Lung (tissue), 12 donors: Measurements from ENCODE around the gene SLC25A29. TPM values are rescaled to one million over a fixed set of nuclear protein-coding genes. Genes with fewer than 3 reads are reported as not detected.
"Not testable (repeated sequence)": the region's sequence is repeated elsewhere in the genome, so short reads cannot be mapped to it uniquely, and the experiment has no call there.

Source experiments
- ATAC-seq: fragments of 200-7000 bp; cut with Tn5 transposase; one replicate; pipeline ENCODE4 v1.9.1; 2020; ENCODE audit warnings: moderate number of reproducible peaks; ENCODE audit not compliant: insufficient read depth, low FRiP score
- DNase-seq, 3 donors: peaks; one replicate each; pipeline ENCODE4 v3.0.0-alpha.2; 2013 to 2017
- H3K27ac ChIP-seq, 2 donors: one replicate each; pipeline ENCODE4 v1.5.1; 2013; ENCODE audit warnings: mild to moderate bottlenecking in 2 of 2, moderate library complexity in 2 of 2, control low read depth in 1 of 2, inconsistent platforms in 1 of 2, low read depth in 1 of 2, low read length in 1 of 2
- H3K27me3 ChIP-seq, 3 donors: one replicate each; pipeline ENCODE4 v1.5.1; 2013; ENCODE audit warnings: low read length in 2 of 3; ENCODE audit not compliant: control insufficient read depth in 3 of 3, insufficient read depth in 3 of 3
- H3K36me3 ChIP-seq, 4 donors: one replicate each; pipeline ENCODE4 v1.5.1; 2013; ENCODE audit warnings: low read length in 4 of 4, mild to moderate bottlenecking in 1 of 4, moderate library complexity in 1 of 4; ENCODE audit not compliant: control insufficient read depth in 4 of 4, insufficient read depth in 4 of 4
- H3K4me1 ChIP-seq, 5 donors: one replicate each; pipeline ENCODE4 v1.5.1; 2013; ENCODE audit warnings: low read length in 5 of 5, mild to moderate bottlenecking in 2 of 5, moderate library complexity in 1 of 5; ENCODE audit not compliant: control insufficient read depth in 5 of 5, insufficient read depth in 5 of 5
- H3K4me3 ChIP-seq: one replicate; pipeline ENCODE4 v1.5.1; 2013; ENCODE audit warnings: mild to moderate bottlenecking, control low read depth, moderate library complexity
- H3K9ac ChIP-seq, 2 donors: one replicate each; pipeline ENCODE4 v1.5.1; 2013; ENCODE audit warnings: low read length in 2 of 2, control low read depth in 1 of 2; ENCODE audit not compliant: insufficient read depth in 1 of 2
- H3K9me3 ChIP-seq, 4 donors: one replicate each; pipeline ENCODE4 v1.5.1; 2013; ENCODE audit warnings: low read length in 3 of 4, mild to moderate bottlenecking in 1 of 4, moderate library complexity in 1 of 4; ENCODE audit not compliant: control insufficient read depth in 4 of 4, insufficient read depth in 3 of 4
- CTCF ChIP-seq: IDR thresholded peaks from 2 replicates; pipeline ENCODE4 v1.5.1; 2012; ENCODE audit warnings: mild to moderate bottlenecking; ENCODE audit errors: control extremely low read depth, extremely low read depth
- WGBS, 2 donors: extraction: QIAGEN DNeasy Blood & Tissue Kit; methylation state at CpG; one replicate each; pipeline ENCODE4 v1.1.7; 2013; 5-methylcytosine and 5-hydroxymethylcytosine counted together
- polyA plus RNA-seq, 2 donors: library from polyadenylated mRNA; stranded (reverse); fragments of 200-250 nt; gene quantifications; one replicate each; pipeline ENCODE4 v1.2.1, GENCODE V29; 2013
- total RNA-seq, 2 donors: library from RNA; depleted of rRNA in 1 of 2; stranded (reverse); fragments of >200 nt in 1 of 2; gene quantifications; one replicate each; pipeline ENCODE4 v1.2.1, GENCODE V29; 2014 to 2021
- donor health status: control.
- donor health status: control.
- donor health status: Bipolar disorder and iron deficiency.
- donor health status: healthy.
- donor health status: DM: yes; HTN: yes; CAD: no.

SLC25A29 gene
- total and polyA plus RNA-seq, 4 donors: 34.6 to 91.0 (median 60.5) TPM

GRCh38 chr14:100289916-100290606 is 16.2 kb downstream of the SLC25A29 start:
- H3K27me3 ChIP-seq: no peaks in the 10 kb centered on the region
- no peak overlapping the region for H3K27ac ChIP-seq
- H3K36me3 ChIP-seq: peaks cover 0 to 19% (median 7%) of the 10 kb centered on the region in 4 donors
- peaks cover 0 to 12% (median 4%) of the 10 kb centered on the region in 5 donors for H3K4me1 ChIP-seq
- no peak overlapping the region for H3K9ac ChIP-seq
- ATAC-seq (no peak), DNase-seq (peak in 1 of 3 donors; percentile 11)
- WGBS, 2 donors: 81 to 82% methylated on average over 9 of the region's 9 CpGs
- H3K9me3 ChIP-seq: no peaks in the 10 kb centered on the region
- no peak for TF ChIP-seq CTCF
- no peak overlapping the region for H3K4me3 ChIP-seq

DNA sequence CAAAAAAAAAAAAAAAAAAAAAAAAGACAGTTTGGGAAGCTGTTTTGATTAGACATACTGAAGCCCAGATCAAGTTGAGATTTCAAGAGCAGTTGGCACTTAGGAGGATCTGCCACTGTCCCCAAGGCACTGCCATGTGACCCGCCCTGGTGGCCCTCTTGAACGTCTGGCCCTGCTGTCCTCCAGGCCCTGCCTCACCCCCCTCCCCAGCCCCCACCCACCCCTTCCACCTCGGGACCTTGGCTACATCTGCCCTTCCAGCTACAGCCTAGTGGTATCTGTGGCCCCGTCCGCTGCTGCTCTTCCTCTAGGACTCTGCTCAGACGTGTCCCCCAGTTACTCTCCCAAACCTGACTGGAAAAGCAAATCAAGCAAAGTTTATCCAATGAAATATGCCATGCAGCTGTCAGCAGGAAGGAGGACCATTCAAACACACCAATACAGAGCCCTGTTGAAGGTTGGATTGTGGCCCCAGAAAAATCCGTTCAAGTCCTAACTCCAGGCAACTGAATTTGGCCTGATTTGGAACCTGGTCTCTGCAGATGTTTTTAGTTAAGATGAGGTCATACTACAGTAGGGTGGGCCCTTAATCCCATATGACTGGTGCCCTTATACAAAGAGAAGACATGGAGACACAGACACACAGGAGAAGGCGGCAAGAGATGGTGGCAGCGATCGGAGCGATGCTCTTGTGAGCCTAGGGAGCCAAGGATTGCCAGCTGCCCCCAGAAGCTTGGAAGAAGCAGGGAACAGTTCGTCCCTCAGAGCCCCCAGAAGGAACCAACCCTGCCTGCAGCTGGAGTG is 17.7 kb downstream of the SLC25A29 start:
- ATAC-seq (no peak), DNase-seq (no peak)
- no peak for TF ChIP-seq CTCF
- Histone ChIP-seq H3K4me1 (peaks cover 0 to 13% (median 4%) of the 10 kb centered on the region in 5 donors), H3K9ac (no peak overlapping the region), H3K27ac (no peak overlapping the region), H3K9me3 (no peaks in the 10 kb centered on the region), H3K27me3 (no peaks in the 10 kb centered on the region), H3K4me3 (no peak overlapping the region), H3K36me3 (peaks cover 0 to 19% (median 7%) of the 10 kb centered on the region in 4 donors)
- WGBS, 2 donors: 90 to 92% methylated on average over 12 of the region's 12 CpGs

- H3K27ac ChIP-seq, H3K9ac ChIP-seq, DNase-seq, H3K9me3 ChIP-seq, ATAC-seq, H3K4me3 ChIP-seq, H3K27me3 ChIP-seq: not testable (repeated sequence)
- 93 to 96% methylated on average over 8 of the region's 8 CpGs for WGBS, 2 donors
- H3K4me1 ChIP-seq: peaks cover 0 to 13% (median 4%) of the 10 kb centered on the region in 5 donors
- peaks cover 0 to 18% (median 7%) of the 10 kb centered on the region in 4 donors for H3K36me3 ChIP-seq
Measured at GRCh38 chr14:100287998-100288295, 18.3 kb downstream of the SLC25A29 start.
